Muscle layer of colon (tissue), 2 donors: ENCODE data around the gene MRTFB.
"Not testable (repeated sequence)": the region's sequence is repeated elsewhere in the genome, so short reads cannot be mapped to it uniquely, and the experiment has no call there.

Experiments used
- H3K27ac ChIP-seq: one replicate; pipeline ENCODE4 v1.7.0; 2013; ENCODE audit warnings: low read depth, mild to moderate bottlenecking, low read length, moderate library complexity
- H3K27me3 ChIP-seq, 2 donors: one replicate each; pipeline ENCODE4 v1.7.0; 2013; ENCODE audit warnings: low read length in 2 of 2, mild to moderate bottlenecking in 2 of 2; ENCODE audit not compliant: insufficient read depth in 2 of 2, control insufficient read depth in 1 of 2
- H3K36me3 ChIP-seq: one replicate; pipeline ENCODE4 v1.7.0; 2013; ENCODE audit warnings: mild to moderate bottlenecking, low read length; ENCODE audit not compliant: insufficient read depth
- H3K4me1 ChIP-seq: one replicate; pipeline ENCODE4 v1.7.0; 2013; ENCODE audit warnings: mild to moderate bottlenecking, low read length; ENCODE audit not compliant: insufficient read depth
- H3K4me3 ChIP-seq, 2 donors: one replicate each; pipeline ENCODE4 v1.7.0; 2013; ENCODE audit warnings: low read length in 2 of 2, low read depth in 1 of 2, mild to moderate bottlenecking in 1 of 2, moderate library complexity in 1 of 2
- H3K9ac ChIP-seq: one replicate; pipeline ENCODE4 v1.7.0; 2013; ENCODE audit warnings: low read length
- H3K9me3 ChIP-seq: one replicate; pipeline ENCODE4 v1.7.0; 2013; ENCODE audit warnings: mild to moderate bottlenecking, low read length
- donor health status: abdominal sarcoma.
- donor health status: Adenocarcinoma of cecum.

The MRTFB gene

GRCh38 chr16:14180481-14180944 lies 109.4 kb downstream of the MRTFB start:
- H3K9me3 ChIP-seq, result no peaks in the 10 kb centered on the region
- H3K36me3 ChIP-seq, result no peaks in the 10 kb centered on the region
- no peaks in the 10 kb centered on the region for H3K27me3 ChIP-seq
- H3K4me1 ChIP-seq, result peaks cover 5% of the 10 kb centered on the region
- H3K9ac ChIP-seq, result no peak overlapping the region
- no peak overlapping the region for H3K27ac ChIP-seq
- H3K4me3 ChIP-seq, result no peak overlapping the region

GRCh38 chr16:14181371-14182050 lies 110.4 kb downstream of the MRTFB start:
- Histone ChIP-seq H3K27ac (no peak overlapping the region), H3K4me3 (no peak overlapping the region), H3K4me1 (peaks cover 8% of the 10 kb centered on the region), H3K9me3 (no peaks in the 10 kb centered on the region), H3K36me3 (no peaks in the 10 kb centered on the region), H3K27me3 (no peaks in the 10 kb centered on the region), H3K9ac (no peak overlapping the region)

- no peaks in the 10 kb centered on the region for H3K27me3 ChIP-seq
- peaks cover 8% of the 10 kb centered on the region for H3K4me1 ChIP-seq
- no peaks in the 10 kb centered on the region for H3K9me3 ChIP-seq
- H3K36me3 ChIP-seq, result no peaks in the 10 kb centered on the region
- no peak overlapping the region for H3K9ac ChIP-seq
- H3K27ac ChIP-seq, result no peak overlapping the region
- no peak overlapping the region for H3K4me3 ChIP-seq
These were observed 111.9 kb downstream of the MRTFB start for GRCh38 chr16:14182999-14183398.

GRCh38 chr16:14183962-14184361 lies 112.8 kb downstream of the MRTFB start:
- H3K27ac ChIP-seq, H3K9me3 ChIP-seq, H3K9ac ChIP-seq: not testable (repeated sequence)

GRCh38 chr16:14186007-14186794 lies 115.1 kb downstream of the MRTFB start:
- H3K9me3 ChIP-seq, result no peaks in the 10 kb centered on the region
- H3K27me3 ChIP-seq, result no peaks in the 10 kb centered on the region
- peaks cover 8% of the 10 kb centered on the region for H3K4me1 ChIP-seq
- peak overlapping the region; percentile 0 for H3K27ac ChIP-seq
- H3K4me3 ChIP-seq, result peak overlapping the region in 1 of 2 donors; percentile 46
- no peak overlapping the region for H3K9ac ChIP-seq
- no peaks in the 10 kb centered on the region for H3K36me3 ChIP-seq

More at GRCh38 chr16:14183962-14184361, 112.8 kb downstream of the MRTFB start:
- not testable (repeated sequence) for H3K36me3 ChIP-seq, H3K4me1 ChIP-seq, H3K4me3 ChIP-seq, H3K27me3 ChIP-seq

GRCh38 chr16:14186795-14187221 lies 115.7 kb downstream of the MRTFB start:
- H3K9me3 ChIP-seq, result no peaks in the 10 kb centered on the region
- no peak overlapping the region for H3K9ac ChIP-seq
- H3K4me3 ChIP-seq, result peak overlapping the region in 1 of 2 donors; percentile 46
- H3K36me3 ChIP-seq, result no peaks in the 10 kb centered on the region
- H3K27ac ChIP-seq, result peak overlapping the region; percentile 0
- no peaks in the 10 kb centered on the region for H3K27me3 ChIP-seq
- H3K4me1 ChIP-seq, result peaks cover 8% of the 10 kb centered on the region

GRCh38 chr16:14187517-14188338 lies 116.6 kb downstream of the MRTFB start:
- Histone ChIP-seq H3K9me3 (no peaks in the 10 kb centered on the region), H3K36me3 (no peaks in the 10 kb centered on the region), H3K4me3 (peak overlapping the region in 1 of 2 donors; percentile 46), H3K4me1 (peaks cover 8% of the 10 kb centered on the region), H3K27me3 (no peaks in the 10 kb centered on the region), H3K9ac (no peak overlapping the region), H3K27ac (no peak overlapping the region)

- H3K27me3 ChIP-seq, result no peaks in the 10 kb centered on the region
- no peak overlapping the region for H3K9ac ChIP-seq
- H3K27ac ChIP-seq, result no peak overlapping the region
- H3K9me3 ChIP-seq, result no peaks in the 10 kb centered on the region
- H3K4me3 ChIP-seq, result no peak overlapping the region
- no peaks in the 10 kb centered on the region for H3K36me3 ChIP-seq
- no peaks in the 10 kb centered on the region for H3K4me1 ChIP-seq
These were observed 122.3 kb downstream of the MRTFB start for GRCh38 chr16:14193316-14193871.

GRCh38 chr16:14194721-14195120 lies 123.6 kb downstream of the MRTFB start:
- H3K4me1 ChIP-seq, result no peaks in the 10 kb centered on the region
- no peak overlapping the region for H3K9ac ChIP-seq
- H3K36me3 ChIP-seq, result no peaks in the 10 kb centered on the region
- no peaks in the 10 kb centered on the region for H3K27me3 ChIP-seq
- H3K4me3 ChIP-seq, result no peak overlapping the region
- H3K27ac ChIP-seq, result no peak overlapping the region
- no peaks in the 10 kb centered on the region for H3K9me3 ChIP-seq

GRCh38 chr16:14196011-14196410 lies 124.9 kb downstream of the MRTFB start:
- Histone ChIP-seq H3K9ac (no peak overlapping the region), H3K4me1 (no peaks in the 10 kb centered on the region), H3K4me3 (no peak overlapping the region), H3K27ac (no peak overlapping the region), H3K27me3 (no peaks in the 10 kb centered on the region), H3K36me3 (no peaks in the 10 kb centered on the region), H3K9me3 (no peaks in the 10 kb centered on the region)

GRCh38 chr16:14196539-14196938 lies 125.4 kb downstream of the MRTFB start:
- Histone ChIP-seq H3K4me3 (no peak overlapping the region), H3K9me3 (no peaks in the 10 kb centered on the region), H3K27ac (no peak overlapping the region), H3K4me1 (no peaks in the 10 kb centered on the region), H3K9ac (no peak overlapping the region), H3K36me3 (no peaks in the 10 kb centered on the region), H3K27me3 (no peaks in the 10 kb centered on the region)
